GM04504 (cell line): Measurements from ENCODE around the gene TMEM144.
A peak's percentile ranks its signal among the peaks of the same experiment; 100 is the strongest.

Source experiments
- DNase-seq: peaks from one replicate; pipeline ENCODE4 v3.0.0-alpha.2; 2012; ENCODE audit warnings: low read depth

The TMEM144 gene

DNA sequence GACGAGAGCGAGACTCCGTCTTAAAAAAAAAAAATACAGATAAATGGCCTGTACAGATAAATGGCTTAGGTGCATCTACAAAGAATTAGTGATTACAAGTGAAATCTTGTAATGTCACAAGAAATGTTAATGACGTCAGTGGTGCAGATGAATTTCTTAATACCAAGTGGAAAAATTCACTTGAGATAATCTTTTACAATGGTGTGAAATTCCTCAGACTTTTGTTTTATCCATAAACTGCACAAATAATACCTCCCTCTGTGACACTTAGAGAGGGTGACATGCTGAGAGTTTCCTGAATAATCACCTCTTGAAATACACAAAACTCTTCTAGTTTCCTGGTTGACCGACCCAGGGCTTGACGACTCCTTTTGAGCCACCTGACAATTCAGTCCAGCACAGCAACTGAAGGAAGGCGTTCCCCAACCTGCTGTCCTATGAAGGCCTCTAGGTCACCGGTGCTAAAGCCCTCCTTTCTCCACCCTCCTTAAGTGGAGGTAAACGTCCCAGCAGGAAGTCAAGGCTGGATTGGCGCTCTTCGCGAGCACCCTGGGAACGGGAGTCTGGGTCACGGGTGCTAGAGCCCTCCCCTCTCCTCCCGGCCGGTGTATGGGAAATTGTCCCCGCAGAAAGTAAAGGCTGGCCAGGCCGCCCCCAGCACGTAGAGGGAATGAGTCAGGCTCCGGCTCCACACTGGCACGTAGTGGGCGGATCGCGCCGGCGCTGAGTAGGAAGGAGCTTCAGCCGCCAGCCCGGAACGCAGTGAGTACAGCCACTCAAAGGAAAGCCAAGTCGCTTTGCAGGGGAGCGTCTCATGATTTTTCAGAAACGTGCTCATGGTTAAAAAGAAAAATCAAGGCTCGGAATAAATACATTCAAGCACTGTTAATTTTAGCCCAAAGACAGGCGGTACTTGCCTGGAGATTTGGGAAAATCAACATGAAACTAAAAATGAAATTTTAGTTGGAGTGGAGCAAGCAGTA, at the start of gene TMEM144:
TSS of gene TMEM144 (plus strand) at position 662 of the 983 bp plus-strand sequence. CDS start 2,182 bp downstream, outside the sequence.
- DNase-seq = peak; percentile 62

DNA sequence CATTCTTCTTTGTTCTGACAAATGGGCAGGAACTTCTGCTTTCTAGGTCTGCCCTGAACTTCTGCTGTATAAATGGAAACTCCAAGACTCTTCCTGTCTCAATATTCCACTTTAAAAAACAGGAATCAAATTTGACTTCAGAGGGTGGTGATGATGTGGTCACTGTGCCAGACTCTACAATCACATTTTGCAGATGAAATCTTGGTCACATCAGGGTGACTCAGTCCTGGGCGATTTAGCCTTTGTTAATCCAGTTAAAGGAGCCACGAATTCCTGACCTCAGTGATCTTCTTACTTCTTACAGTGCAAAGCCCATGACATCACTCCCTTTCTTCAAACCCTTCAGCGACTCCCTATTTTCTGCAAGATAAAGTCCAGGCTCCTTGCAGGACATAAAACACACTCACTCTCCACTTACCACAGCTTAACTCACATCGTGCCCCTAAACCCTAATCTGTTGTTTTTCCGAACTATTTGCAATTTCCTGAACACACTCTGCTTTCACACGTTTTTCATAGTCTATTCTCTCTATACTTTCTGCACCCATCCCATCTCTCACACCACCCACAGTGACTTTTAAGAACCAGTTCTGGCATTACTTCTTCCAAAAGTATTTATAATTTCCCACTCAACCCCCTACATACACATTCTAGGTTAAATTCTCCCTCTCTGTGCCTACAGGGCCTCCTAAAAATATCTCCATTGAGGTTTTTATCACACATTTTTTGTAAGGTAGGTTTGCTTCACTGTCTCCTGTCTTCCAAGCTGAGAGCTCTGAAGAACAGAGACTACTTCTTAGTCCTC, 48.5 kb upstream of the TMEM144 start:
- no peak for DNase-seq

DNA sequence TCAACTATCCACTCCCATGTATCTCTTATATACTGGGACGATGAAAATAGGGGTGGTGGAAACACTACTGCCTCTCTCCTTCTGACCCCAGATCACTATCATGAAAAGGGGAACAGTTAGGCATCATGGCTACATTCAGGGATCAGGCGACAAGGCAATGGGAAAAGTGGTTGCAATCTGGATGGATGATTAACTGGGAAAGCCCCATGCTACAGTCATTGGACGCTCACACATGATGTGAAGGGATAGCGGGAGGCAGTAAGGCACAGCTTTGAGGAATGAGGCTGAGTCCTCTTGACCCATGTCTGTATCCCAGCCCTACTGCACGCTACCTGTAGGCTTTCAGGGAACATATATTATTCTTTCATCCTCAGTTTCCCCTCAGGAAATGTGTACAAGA, 47.7 kb upstream of the TMEM144 start:
- no peak for DNase-seq

DNA sequence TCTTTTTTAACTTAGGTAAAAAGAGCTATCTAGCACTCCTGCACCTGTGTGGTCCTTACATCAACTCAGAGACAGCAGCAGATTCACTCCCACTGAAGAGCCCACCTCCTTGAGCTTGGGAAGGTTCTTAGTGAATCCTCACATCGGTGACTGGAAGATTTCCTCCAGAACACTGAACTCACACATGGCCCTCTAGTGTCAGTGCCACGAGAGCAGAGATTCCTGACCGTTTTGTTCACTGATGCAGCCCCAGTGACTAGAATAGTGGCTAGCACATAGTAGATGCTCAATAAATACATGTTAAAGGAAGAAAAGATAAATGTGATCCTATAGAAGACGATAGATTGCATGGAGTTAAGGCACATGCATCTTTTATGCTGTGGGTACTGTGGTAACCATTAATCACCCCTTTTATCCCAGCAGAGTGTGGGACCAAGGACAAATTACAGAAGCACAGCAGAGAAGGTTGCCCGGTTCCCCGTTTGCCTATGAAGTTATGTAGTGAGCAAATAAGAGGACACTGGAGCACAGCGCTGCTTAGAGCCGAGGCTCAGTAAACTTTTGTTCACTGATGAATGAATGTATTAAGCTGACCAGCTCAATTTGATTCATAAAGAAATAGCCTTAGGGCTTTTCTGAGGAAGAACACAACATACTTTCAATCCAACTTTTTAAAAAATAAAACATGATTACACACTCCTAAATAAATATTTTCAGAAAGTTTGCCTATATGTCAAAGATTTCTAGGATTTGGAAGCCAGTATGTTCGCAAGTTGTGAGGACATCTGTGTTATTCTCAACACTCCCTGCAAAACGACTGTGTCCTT, 46.1 kb upstream of the TMEM144 start:
- DNase-seq = no peak

DNA sequence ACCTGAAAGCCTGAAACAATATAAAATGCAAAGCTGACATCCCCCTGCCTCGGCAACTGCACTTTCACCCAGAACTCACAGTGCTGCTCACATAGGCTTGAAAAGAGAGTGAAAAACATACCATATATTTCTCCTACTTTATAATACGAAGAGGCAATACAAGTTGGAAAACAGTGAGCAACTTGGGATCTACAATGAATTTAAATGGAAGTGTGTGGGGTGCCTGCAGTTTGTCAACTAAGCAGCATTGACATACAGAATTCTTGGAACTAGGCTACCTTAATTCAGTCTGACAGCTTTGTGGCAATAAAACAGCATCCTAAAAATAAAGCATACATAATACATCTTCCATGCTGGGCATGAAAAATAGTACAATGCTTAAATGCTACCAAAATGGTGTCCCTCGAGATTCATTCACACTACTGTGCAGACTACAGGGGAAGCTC, 45.5 kb upstream of the TMEM144 start:
- DNase-seq = no peak

DNA sequence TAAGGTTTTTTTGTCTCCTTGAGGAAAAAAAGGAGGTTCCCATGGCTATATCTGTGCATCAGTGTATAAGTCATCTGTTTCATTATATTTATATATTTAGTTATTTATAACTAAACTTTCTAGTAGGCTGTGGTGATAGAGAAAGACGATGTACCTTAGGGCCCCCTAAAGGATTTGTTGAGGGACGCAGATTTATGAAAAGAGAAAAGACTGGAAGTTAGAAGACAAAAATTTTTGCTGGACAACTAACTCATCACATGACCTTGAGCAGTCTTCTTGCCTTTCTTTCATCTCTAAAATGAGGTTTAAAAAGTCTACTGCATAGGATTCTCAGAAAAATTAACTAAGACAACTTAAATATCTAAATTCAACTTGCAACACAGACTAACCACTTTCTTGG, 43.6 kb upstream of the TMEM144 start:
- no peak for DNase-seq

DNA sequence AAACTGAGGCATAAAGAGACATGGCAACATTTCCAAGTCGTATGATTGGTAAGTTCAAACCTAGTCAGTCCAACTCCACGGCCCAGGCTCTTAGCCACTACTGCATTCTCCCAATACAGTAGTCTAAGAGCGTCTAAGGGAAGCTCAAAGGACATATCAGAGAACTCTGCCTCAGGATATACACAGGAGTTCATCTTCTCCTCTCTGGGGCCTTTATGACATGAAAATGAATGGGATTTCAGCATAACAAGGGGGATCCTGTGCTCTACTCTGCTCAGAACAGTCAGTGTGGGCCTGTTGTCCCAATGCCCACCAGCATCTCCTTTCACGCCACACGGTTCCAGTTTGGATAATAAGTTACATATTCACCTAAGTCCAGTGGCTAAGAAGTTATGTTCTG, 41.7 kb upstream of the TMEM144 start:
- DNase-seq = no peak

DNA sequence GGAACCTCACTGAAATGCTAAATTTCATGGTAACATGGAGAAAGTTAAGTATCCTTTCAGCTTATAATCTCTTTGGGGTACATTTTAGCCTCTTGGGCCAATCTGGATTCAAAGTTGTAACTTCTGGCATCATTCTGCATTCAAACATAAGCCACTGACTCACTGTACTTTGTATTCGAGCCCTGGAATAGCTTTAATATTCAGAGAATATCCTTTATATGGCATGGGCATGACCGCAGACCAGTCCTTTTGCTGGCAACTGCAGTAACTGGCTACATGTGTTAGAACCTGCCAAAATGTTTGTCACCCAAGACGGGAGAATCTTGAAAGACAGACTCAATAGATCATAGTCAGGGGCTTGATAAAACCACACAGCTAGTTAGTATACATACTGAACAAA, 40.8 kb upstream of the TMEM144 start:
- DNase-seq = no peak

DNA sequence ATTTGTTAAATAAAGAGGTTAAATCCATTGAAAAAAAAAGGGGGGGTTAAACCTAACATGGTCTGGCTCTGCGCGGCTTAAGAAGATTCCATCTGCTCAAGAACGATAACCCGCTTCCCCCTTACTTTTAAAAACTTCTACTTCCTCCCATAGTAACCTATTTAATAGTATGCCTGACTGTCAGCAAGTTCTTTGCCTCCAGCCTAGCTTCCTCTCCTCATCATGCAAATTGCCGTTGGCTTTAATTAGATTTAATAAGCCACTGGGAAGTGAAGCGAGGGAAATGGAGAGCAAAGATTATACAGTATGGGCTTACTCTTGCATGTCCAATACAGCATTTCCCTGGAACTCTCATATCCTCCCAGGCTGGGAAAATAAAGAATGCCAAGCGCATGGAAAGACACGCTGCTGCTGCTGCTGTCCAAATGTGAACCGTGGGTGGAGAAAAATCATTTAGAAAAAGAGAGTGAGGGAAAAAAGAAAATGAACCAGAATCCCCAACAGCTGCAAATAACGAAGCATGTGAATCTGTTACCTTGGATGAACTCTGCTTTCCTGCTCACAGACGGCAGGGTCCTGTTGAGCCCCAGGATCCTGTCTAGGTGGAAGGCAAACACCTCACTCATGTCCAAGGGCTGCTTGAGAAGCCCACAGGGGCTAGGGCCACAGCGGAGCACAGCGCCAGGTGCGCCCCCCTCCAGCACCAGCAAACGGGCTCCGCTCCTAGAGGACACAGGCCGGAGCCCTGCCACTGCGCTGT, 40.2 kb upstream of the TMEM144 start:
- no peak for DNase-seq

DNA sequence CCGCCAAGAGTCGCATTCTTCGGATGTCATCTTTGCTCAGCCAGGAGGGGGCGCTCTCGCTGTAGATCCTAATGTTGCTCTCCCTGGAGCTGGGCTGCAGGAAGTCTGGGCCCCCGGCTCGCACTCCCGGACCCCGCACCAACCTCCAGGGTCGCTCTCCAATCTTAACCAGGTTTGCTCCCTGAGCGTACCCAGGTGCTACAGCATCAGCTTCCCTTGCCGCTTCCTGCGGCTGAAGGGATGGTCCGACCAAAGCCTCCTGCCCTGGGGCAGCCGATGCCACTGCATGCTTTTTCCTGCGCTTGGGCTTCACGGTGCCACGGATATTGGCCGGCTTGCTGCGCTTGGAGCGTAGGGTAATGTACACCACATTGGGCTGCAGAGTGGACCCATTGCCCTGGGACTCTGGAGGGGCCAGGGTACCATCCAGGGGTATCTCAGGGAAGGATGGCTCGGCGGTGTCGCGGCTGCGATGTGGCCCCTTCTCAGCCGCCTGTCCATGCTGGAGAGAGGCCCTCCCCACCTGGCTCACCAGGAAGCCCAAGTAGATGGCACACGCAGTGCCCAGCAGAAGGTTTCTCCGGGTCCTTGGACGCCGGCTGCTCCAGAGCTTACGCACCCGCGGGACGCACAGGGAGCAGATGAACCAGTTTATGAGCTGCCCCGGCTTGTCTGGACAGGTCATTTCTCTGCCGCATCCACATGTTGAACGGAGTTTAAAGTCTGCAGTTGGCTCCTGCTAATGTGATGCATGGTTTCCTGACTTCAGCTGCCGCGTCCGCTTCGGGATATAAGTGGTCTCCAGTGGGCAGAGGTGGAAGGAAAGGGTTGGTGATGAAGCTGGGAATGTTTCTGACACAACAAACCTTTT, 39.4 kb upstream of the TMEM144 start:
- DNase-seq = no peak

DNA sequence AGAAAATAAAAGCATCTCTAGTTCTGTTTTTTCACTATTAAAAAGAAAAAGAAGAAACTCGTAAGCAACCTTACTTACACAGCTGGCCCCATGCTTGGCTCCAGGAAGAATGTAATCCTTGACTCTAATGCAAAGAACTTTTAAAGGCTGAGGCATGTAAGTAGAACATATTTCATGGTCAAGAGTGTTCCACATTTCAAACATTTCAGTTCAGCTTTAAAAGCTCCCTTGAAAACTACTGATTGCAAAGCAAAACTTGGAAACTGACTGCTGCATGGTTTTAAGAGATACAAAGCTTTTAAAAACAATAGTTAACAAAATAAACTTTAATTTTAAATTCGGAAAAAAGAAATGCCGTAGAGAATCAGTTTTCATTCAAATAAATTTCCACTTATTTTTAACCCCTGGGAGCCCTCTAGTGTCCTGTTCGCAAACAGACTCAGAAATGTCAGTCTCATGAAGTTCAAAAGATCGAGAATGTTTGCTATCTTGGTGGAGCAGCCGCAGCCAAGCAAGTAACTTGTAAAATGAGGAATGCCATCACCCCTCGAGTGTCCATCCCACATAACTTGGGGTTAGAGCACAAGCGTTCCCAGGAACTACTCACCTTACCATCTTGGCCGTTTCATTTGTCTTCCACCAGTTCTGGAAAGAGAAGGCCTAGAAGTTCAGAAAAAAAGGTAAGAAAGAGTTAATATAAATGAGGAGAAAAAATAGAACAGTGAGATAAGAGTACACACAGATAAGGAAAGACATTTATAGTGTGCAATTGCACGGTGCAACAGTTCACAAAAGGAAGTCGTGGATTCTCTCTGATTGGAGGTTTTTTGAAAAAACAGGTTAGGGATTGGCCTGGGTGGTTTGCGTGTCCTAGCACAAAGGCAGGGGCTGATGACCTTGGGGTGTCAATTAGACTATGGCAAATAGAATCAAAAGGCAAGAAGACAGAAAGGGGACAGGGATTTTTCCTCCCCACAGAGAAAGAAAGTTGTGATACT, 37.7 kb upstream of the TMEM144 start, which contains the start of gene GASK1B:
TSS of gene GASK1B (minus strand) at position 765 of the 998 bp plus-strand sequence. CDS start 1,650 bp downstream, outside the sequence.
- no peak for DNase-seq

DNA sequence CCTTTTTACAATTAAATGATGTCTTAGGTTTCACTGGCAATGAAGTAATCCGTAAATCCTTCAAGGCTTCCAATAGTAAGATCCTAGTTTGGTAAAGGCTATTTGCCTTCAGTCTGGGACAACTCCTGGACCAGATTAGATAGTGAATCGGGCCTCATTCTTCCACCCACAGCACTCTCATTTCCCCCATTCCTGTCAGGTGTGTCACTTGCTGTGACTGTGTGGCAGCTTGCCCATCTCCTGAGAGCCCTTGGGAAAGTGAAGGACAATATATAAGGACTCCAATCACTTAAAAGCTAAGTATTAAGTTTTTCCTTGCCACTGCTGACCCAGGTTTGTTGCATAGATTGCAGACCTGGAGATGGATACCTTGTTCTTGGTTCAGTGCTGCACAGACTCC, 34.2 kb upstream of the TMEM144 start:
- no peak for DNase-seq

DNA sequence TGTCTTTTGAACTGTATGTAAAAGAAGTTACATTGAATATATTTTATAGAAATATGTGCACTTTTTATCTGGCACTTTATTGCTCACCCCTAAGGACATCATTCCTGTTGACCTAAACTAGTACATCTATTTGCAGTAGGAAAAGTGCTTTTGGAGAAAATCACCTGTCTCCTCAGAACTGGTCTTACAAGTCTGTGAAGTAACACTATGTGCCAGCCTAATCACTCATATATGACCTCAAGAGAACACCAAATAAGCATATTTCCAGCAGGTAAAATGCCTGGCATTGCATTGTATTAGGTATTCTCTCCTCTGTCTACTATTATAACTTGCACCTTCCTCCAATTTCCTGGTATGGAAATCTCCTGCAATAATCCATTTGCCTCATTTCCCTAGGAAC, 33.5 kb upstream of the TMEM144 start:
- DNase-seq = no peak

DNA sequence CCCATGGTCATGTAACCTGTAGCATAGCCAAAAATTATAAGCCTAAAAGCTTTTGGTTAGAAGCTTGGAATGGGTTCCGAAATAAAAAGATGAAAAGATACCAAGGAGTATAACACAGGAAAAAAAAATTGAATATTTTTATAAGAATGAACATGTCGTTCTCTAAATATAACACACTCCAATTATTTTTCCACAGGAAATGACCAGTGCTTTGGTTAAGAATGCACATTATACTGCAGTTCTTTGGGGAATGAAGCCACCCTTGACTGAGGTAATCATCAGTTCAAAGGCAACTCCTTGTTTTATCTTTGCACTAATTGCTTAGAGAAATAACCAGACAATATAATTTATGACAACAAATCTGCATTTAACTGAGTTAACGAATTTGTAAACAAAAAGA, 30.8 kb upstream of the TMEM144 start:
- DNase-seq = no peak

DNA sequence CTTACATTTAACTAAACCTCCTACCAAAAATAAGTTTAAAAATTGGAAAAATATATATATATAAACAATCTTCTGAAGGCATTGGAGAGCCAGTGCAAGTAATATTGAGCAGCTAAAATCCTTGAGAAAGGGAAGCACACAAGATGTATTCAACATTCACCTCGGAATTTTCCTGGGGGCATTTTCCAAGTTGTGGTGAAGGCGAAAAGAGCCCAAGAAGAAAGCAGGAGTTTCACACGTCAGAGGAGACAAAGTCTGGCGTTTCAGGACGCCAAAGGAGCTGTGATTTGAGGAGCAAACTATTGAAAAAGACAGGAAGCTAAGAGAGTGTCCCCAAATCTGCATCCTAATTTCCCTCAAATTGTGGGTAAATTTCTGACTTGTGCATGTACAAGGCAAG, 28.4 kb upstream of the TMEM144 start:
- DNase-seq = no peak

DNA sequence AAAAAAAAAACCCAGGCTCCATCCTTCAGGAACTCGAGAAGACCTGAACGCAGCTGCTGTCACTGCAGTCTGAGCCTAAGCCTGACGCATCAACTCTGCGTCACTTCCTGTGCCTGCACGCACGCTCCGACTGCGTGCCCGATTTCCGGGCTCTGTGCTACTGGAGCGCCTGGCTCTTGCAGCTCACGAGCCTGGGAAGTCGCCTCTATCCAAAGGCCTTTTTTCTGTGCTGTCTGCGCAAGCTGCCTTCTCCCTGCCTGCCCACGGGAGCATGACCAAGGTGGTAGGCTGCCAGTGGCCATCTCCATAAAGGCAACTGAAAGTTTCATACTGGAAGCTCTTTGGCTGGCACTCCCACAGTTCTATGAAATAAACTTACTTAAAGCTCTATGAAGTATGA, 27.6 kb upstream of the TMEM144 start:
- no peak for DNase-seq

DNA sequence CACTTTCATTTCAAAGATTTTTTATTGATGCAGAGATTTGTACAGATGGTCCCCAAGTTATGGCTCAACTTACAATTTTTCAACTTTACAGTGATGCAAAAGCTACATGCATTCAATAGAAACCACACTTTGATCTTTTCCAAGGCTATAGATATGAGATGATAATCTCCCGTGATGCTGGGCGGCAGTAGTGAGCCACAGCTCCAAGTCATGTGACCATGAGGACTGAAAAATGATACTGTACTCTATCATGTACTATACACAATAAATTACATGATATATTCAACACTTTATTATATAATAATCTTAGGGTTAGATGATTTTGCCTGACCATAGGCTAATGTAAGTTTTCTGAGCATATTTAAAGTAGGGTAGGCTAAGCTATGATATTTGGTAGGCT, 23.5 kb upstream of the TMEM144 start:
- no peak for DNase-seq

DNA sequence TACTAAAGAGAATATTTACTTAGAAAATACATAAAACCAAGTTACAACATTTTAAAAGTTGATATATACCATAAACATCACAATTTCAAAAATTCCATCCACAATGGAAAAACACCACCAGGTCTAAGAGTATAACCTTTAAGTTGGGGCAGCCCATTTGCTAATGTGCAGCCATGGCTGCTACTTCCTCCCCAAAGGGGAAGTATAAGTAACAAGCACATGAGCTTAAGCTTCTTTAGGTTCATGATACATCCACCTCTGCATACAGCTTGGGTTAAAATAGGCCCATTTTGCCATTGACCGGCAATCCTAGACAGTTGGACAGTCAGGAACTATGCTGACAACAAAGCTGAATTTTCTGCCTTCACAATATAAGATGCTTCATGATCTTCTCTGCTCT, 20.9 kb upstream of the TMEM144 start:
- no peak for DNase-seq

DNA sequence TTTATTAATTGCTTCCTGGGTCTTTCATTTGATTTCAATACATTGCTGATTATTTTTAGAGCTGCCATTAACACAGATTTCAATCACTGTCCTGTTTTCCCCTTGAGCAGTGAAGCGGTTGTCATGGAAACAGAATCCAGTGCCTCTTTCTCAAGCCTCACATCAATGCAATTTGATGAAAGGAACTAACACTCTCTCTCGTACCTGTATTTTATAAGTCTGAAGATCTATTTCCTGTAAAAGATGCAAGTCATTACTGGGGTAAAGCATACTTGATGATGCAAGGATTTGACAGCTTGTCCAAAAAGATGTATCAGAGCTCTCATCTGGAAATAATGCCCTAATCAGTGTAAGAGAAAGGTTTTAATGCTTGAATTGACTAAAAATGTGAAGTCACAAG, 19.6 kb upstream of the TMEM144 start:
- no peak for DNase-seq
